Umbilical cord (tissue), 2 donors: ENCODE measurements around the gene CLIC5. TPM values are rescaled to one million over a fixed set of nuclear protein-coding genes. Genes with fewer than 3 reads are reported as not detected.

Experiments used
- DNase-seq: peaks from one replicate; pipeline ENCODE4 v3.0.0-alpha.2; 2015; ENCODE audit warnings: low spot score
- total RNA-seq: library from RNA; depleted of rRNA; stranded (reverse); fragments of >200 nt; gene quantifications from one replicate; pipeline ENCODE4 v1.2.3, GENCODE V29; 2014; ENCODE audit warnings: low replicate concordance; ENCODE audit not compliant: insufficient read depth

Gene CLIC5
- total RNA-seq = 3.6 TPM

GRCh38 chr6:46015119-46015968 is at the start of gene CLIC5:
CLIC5 (minus strand) TSS chr6:46015860; CDS start chr6:46015542, 318 bp downstream.
- no peak for DNase-seq

DNA sequence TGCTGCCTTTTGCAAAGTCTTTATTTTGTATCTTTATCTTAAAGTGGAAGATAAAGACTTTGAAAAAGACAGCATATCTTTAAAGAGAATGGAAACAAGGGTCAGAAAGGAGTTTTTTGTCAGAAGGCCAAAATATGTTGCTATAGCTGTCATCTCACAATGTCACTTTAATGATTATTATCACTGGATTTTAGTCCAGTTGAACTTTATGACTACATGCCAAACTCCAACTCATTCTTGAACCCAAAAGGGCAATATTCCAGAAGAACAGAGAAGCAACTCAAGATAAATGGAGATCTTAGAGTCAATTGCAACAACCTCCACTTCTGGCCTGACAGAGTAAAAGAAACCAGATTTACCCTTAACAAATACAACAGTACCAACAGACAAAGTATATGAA is 47.3 kb upstream of the CLIC5 start:
- DNase-seq = peak; percentile 10

DNA sequence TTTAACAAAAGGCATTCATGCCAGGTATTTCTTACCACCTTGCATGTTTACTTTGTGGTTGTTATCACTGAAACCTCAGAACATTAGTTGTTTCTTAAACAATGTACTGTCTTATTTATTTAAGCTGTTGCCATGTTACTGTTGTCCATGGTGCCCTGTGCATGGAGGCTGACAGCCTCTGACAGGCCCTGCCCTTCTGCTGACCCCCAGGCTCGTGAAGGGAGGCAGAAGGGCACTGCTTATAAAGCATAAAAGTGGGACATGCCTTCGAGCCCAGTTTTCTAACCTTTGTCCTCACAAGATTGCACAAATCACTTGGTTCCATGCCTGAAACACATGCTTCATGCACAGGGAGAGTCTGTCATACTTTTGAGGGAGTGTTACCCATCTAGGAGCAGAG is 46.7 kb upstream of the CLIC5 start:
- DNase-seq = no peak

GRCh38 chr6:46061497-46061896 is 45.8 kb upstream of the CLIC5 start:
- no peak for DNase-seq

GRCh38 chr6:46059608-46060007 is 43.9 kb upstream of the CLIC5 start:
- DNase-seq = no peak

- peak; percentile 69 for DNase-seq
Measured at GRCh38 chr6:46058951-46059350, 43.3 kb upstream of the CLIC5 start.

DNA sequence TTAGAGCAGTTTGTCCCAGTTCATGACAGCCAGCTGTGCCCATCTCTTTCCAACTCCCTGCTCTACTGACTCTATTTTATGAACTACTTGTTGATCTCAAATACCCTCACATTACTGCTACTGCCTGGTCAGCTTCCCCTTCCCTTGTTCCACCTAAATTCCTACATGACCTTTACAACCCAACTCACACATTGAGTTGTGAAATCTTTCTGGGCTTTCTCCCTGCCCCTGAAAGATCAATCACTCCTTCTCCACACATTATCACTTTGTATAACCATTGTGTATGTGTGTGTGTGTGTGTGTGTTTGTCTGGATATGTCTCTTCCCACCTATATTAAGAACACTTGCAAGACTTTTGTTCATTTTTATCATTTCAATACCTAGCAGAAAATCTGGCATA is 42.1 kb upstream of the CLIC5 start:
- DNase-seq = no peak

- DNase-seq = no peak
Measured at GRCh38 chr6:46056906-46057529, 41.4 kb upstream of the CLIC5 start.

DNA sequence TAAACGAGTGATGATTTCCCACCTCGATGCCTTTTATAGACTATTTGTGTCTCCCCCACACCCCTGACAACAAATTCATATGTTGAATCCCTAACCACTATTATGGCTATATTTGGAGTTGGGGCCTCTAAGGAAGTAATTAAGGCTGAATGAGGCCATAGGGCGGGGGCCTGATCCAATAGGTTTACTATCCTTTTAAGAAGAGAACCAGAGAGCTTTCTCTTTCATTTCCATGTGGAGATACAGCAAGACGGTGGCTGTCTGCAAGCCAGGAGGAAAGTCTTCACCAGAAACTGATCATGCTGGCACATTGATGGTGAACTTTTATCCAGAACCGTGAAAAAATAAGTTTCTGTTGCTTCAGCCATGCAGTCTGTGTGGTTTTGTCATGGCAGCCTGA is 38.9 kb upstream of the CLIC5 start:
- no peak for DNase-seq

DNA sequence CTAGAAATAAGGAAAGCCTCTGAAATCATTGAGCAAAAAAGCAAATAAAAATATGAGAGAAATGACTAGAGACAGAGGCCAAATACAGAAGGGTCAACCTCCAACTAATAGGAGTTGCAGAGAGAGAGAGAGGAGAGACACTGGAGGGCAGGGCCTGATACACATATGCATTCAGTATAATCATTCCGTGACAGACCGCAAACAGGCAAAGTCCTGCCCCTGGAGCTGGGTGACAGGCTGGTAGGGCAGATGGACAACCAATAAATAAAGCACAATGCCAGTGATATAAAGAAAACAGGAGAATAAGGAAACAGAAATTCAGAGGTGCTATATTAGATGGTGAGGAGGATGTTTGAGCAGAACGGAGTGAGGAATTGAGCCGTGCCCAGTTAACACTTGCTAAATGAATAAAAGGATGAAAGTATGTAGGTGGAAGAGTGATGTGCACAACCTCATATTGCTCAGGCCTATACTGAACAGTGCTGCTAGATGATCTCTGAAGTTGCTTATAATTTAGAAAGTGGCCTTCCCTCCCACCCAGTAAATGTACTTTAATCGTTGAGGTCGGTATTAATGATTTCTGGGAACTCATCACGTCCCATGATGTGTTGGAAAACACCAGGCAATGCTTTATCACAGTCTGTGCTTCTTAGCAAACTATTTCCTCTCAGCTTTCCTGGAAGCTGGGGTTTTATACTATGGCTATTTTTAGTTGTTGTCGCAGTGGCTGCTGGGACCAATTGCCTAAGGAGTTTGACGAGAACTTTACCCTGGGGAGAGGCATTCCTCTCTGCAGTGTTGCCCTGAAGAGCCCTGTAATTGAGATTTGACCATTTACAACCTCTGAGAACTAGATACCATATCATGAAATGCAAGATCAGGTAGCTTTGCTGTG is 37.6 kb upstream of the CLIC5 start:
- peak; percentile 48 for DNase-seq

DNA sequence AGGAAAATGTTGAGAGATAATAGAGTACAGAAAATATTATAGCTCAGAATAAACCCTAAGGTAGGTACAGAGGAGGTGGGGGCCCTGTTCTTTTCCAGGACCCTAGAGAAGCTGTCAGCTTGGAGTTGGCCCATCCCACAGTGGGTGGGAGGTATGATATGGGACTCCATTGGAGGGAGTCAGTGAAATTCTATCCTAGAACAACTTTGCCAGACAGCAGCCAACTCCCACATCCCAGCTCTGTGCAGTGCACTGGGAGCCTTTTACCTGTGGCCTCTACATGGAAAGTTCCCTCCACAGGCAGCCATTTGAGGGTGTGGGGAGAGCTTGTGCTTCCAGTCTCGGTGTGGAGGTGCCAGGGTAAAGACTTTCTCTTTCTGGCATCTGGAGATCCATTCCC is 36.8 kb upstream of the CLIC5 start:
- DNase-seq = no peak

DNA sequence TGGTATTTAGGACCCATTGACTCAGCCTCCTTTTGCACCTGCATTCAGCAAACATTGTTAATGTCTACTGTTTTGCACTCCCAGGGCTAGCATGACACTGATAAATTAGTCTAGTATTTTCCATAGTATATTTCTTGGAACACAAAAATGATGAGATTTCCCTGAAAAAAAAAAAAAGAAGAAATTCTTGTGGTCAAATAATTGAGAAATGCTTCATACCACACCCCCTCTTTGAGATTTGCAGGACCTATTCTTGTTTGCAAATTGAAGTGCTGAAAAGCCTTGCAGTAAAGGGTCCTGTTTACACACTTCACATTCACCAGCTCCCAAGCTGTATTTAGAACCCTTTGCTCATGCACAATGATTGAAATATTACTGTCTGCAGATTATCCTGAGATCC is 36.3 kb upstream of the CLIC5 start:
- DNase-seq = no peak

GRCh38 chr6:46050845-46051405 is 35.3 kb upstream of the CLIC5 start:
- DNase-seq = no peak

DNA sequence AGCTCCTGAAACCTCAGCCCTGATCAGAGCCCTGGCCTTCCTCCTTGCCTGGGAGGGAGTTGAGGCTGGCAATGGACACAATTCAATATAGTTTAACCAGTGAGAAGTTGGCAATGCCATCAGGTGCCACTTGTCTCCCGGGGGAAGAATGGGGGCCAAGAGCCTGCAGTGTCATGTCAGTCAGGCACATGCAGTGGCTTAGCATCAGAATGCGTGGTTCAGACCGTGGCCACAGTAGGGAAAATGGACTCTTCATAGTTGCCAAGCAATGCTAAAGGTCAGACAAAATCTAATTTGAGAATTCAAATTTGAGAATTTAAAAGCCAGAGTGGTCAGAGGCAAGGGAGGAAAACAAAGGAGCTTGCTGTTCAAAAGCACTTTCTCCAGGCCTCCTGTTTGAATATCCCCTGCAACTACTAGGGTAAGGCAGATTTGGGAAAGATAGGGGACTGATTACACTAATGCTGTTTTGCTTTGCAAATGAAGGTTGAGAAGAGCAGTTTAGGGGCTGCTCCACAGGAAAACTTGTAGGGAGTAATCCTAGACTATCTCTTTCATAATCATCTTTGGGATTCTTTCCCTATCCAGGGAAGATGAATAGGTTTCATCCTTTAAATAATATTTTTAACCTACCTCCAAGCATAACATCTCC is 33.1 kb upstream of the CLIC5 start:
- DNase-seq = no peak

GRCh38 chr6:46046558-46047174 is 31.0 kb upstream of the CLIC5 start:
- DNase-seq = no peak

DNA sequence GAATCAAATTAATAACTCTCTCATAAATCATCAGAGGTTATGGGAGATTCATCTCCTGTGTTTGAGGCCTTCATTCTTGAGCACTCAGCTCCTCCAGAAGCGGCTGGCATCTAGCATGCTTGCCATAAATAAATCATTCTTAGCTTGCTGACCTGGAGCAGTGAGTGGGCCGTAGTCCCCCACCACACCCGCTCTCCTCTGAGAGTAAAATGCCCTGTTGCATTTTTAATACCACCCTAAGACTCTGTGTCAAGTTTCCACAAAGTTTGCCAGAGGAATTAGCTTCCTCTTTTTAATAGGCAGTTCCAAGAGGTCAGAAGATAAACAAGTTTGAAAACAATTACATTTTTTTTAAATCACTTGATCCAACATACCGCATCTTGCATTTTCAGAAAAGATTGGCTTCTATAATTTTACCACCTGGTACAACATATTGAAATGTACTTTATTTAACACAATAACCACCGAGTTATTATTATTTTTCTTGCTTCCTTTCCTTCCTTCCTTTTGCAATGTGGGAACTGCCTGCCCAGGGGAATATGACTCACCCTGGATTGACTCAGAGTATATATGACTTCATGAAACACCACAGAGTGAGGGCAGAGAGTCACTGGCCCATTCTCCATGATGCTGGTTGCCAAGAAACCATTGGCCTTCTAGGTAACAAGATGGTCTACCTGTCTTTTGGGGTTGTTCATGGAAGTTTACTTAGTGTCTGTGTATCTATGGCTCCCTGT is 29.4 kb upstream of the CLIC5 start:
- peak; percentile 49 for DNase-seq

DNA sequence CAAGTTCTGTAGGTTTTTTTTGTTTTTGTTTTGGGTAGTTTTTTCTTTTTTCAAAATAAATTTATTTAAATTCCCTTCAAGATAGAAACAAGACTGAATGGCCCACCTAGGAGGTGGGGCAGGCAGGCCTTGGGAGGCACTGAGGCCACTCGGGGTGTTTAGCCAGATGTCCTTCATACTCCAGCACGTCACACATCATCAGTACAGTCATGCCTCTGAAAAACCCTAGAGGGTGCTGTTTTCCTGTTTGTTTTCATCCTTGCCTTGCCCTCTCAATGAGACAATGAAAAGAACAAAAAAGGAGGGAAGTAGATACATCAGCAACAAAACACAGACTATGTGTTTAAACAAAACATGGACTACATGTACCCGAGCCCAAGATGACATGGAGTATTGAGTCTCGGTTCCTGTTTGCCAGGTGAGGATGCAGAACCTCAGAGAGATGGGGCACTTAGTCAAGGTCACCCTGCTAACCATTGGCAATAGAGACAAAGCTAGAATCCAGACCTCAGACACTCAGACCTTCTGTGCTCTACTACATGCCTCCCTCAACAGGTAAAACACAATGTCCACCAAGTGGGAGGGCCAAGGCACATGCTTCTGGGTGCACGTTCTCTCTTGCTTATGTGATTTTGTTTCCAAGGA is 26.8 kb upstream of the CLIC5 start:
- no peak for DNase-seq

- DNase-seq = no peak
Measured at GRCh38 chr6:46040288-46040687, 24.6 kb upstream of the CLIC5 start.

DNA sequence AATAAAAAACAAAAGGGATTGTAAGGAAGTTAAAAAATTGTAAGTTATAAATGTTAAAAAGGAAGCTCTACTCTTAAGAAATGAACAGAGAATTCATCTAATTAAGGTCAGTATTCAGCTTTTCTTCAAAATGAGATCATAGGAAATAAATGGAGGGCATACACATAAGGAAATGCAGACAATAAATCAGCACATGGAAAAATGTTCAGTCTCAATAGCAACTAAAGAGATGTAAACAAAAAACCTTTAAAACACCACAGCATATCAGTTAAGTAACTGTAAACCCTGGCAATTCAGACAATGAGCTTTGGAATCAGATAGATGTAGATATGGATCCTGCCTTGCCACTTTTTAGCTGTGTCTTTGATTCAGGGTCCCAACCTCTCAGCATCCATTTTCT is 24.0 kb upstream of the CLIC5 start:
- DNase-seq = no peak

DNA sequence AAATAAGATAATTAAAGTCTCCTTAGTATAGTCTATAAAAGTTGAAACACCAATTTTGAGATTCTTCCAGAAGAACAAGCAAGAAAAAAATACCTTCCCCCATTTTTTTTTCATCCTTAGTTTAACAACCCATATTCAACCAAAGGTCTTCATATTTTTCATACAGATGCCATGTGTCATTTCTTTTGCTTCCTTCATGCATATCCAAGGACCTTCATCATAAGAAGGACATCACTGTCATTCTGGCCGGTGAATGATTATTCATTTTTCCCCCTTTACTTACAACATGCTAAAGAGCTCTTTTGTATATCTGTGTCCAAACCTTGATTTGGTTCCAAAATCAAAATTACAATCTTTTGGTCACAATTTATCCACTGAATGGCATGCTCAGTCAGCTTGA is 21.3 kb upstream of the CLIC5 start:
- no peak for DNase-seq
